OCI-LY1 (cell line): ENCODE results near the gene BEND6.

Experiments used
- CTCF ChIP-seq: fragments of 200-600 bp; sonication (generic), shearing (Covaris generic); IDR thresholded peaks from 2 replicates; pipeline ENCODE4 v1.5.1; 2017; ENCODE audit warnings: mild to moderate bottlenecking, antibody characterized with exemption, low read length, moderate library complexity, mixed read lengths
- EZH2 ChIP-seq: fragments of 200-600 bp; sonication (generic), shearing (Covaris generic); IDR thresholded peaks from 2 replicates; pipeline ENCODE4 v1.8.0; 2017; ENCODE audit warnings: borderline replicate concordance, mixed run types, mild to moderate bottlenecking, antibody characterized with exemption, low read length, moderate library complexity, mixed read lengths

- no peak for TF ChIP-seq CTCF
- TF ChIP-seq EZH2: no peak
These were observed 89.7 kb downstream of the BEND6 start for GRCh38 chr6:57044568-57044967.
